GM12874 (cell line): ENCODE measurements around the gene PIK3C2G.

ENCODE experiments used
- TF ChIP-seq, protein P1 (sequence below): IDR thresholded peaks from 2 replicates; pipeline ENCODE4 v1.5.1; 2011; ENCODE audit warnings: low read depth, mild to moderate bottlenecking, control low read depth, low read length, moderate library complexity; ENCODE audit not compliant: insufficient read depth

Gene PIK3C2G

DNA sequence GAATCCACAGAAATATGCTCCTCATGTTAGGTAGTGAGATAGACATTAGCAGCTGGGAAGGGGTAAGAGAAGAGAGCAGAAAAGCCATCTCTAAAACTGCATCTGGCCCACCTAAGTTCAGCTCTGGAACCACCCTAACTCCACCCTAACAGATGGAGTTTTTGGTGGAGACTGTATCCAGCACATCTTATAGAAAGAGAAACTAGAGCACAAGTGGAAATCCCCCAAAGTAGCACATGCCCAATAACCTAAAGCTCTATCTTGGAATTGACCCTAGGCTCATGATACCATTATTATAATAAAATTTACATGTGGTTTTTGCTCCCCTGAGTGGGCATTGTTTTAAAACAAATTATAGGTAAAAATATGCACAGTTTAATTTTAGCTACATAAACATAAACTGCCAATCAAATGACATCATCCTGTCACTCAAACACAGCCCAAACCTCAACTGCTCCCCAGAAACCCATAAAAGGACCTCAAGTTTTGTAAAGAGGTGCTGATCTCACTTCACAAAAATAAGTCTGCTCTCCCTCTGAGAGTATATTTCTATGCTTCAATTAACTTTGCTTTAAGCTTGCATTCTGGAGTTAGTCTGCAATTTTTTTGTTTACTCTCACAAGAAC, 206.4 kb downstream of the PIK3C2G start:
- TF ChIP-seq, protein P1, sequence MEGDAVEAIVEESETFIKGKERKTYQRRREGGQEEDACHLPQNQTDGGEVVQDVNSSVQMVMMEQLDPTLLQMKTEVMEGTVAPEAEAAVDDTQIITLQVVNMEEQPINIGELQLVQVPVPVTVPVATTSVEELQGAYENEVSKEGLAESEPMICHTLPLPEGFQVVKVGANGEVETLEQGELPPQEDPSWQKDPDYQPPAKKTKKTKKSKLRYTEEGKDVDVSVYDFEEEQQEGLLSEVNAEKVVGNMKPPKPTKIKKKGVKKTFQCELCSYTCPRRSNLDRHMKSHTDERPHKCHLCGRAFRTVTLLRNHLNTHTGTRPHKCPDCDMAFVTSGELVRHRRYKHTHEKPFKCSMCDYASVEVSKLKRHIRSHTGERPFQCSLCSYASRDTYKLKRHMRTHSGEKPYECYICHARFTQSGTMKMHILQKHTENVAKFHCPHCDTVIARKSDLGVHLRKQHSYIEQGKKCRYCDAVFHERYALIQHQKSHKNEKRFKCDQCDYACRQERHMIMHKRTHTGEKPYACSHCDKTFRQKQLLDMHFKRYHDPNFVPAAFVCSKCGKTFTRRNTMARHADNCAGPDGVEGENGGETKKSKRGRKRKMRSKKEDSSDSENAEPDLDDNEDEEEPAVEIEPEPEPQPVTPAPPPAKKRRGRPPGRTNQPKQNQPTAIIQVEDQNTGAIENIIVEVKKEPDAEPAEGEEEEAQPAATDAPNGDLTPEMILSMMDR, result no peak

DNA sequence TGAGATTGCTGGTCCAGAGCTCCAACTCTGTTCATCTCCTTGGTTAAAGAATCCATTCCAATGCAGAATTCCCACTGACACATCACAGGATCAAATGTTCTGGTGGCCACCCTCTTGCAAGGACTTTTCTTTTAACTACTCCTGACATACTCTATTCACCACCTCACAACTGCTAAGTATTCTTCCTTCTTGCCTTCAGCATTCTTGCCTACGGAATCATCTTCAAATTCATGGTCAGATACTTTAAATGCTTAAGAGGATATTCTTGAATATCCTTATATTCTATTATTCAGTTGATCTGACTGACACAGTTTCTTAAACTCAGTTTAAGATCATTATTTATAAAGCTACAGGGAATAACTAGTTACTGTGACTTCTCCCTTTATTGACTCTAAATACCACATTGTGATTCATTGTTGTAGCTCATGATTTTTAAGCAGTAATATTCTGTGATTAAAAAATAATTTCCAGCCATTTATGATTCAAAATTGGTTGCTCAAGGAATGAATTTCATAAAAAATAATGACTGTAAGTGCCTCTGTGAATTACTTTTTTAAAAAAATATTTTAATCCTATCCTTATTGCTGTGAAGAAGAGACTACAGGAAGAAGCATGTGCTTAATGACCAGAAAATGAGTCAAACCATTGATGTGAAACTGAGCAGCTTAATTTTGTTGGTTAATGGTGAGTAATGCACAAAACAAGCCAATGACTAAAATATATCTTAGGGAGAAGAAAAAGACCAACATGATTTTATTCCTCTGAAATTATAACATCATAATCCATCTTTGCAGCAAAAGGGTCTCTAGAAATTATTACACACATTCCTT, 207.1 kb downstream of the PIK3C2G start:
- TF ChIP-seq, protein P1, result no peak

DNA sequence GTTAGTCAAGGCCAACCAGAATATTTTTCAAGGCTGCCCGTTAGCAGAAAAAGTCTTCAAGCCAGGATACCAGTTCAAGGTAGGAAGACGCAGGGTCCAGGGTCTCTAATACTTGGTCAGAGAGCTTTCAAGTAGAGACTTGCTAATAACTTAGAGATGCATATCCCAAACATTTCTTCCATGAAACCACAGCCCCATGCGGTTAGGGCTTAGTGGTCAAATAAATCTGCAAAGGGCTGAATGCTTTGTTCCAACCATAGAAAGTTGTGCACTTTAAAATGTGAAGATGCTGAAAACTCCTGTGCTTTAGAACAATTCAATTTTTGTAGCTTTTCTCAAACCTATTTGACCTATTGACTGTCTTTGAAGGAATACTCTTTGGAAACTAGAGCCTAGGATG, 208.9 kb downstream of the PIK3C2G start:
- TF ChIP-seq, protein P1, result no peak

DNA sequence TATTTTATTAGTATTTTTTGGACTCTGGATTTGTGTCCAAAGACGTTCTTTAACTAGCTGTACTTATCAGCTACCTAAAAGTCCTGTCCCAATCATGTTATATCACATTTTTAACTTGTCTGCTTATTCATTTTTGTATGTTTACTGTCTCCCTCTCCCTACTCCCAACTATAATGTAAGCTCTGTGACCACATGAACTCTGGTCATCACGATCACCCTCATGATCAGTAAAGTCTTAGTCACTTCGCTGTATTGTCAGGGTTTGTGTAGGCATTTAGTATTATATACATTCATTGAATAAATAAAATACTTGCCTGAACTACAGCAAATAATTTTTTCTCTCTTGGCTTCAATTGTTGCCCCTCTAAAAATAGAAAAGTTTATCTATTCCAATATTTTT, 211.0 kb downstream of the PIK3C2G start:
- TF ChIP-seq, protein P1, result no peak

DNA sequence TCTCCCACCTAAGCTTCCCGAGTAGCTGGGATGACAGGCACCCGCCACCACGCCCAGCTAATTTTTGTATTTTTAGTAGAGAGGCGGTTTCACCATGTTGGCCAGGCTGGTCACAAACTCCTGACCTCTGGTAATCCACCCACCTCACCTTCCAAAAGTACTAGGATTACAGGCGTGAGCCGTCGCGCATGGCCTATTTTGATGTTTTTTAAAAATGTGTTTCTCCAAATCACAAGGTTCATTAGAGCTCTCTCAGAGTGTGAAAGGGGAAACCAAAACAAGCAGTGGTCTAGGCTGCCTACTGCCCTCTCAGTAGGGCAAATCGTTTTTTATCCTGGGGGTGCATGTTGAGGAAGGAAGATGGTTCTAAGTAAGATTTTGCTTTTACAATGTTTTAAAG, 211.5 kb downstream of the PIK3C2G start:
- TF ChIP-seq, protein P1, result no peak

DNA sequence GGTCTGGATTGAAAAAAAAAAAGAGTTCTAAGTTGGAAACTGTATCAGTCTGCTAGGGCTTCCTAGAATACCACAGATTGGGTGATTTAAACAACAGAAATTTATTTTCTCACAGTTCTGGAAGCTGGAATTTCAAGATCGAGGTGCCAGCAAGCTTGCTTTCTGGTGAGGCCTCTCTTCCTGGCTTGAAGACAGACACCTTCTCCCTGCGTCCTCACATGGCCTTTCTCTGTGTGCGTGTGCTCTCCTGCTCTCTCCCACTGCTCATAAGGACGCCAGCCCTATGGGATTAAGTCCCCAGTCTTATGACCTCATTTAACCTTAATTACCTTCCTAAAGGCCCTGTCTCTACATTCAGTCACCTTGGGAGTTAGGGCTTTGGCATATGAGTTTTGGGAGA, 215.5 kb downstream of the PIK3C2G start:
- TF ChIP-seq, protein P1, result no peak

DNA sequence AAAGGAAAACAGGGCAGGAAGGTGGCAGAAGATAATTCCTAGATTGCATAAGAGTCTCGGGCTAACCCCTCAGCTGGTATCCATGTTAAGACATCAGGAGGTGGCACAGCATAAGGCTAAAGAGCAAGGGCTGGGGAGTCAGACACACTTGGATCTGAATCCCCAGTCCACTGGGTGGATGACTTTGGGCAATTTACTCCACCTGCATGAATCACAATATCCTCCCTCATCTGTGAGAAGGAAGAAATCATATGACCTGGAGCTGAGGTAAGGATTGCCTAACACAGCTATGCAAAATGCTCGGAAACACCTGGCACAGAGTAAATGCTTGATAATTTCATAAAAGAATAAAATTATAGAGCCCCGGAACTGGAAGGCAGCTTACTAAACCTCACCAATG, 217.9 kb downstream of the PIK3C2G start:
- TF ChIP-seq, protein P1, result no peak
